Activated gamma-delta T cell (primary cell): ENCODE data around the gene DHX40.
A peak's percentile ranks its signal among the peaks of the same experiment; 100 is the strongest.
"Not testable (repeated sequence)": the region's sequence is repeated elsewhere in the genome, so short reads cannot be mapped to it uniquely, and the experiment has no call there.

Source experiments
- DNase-seq: peaks from one replicate; lab custom pipeline; 2025; lab: John Stamatoyannopoulos, UW
- total RNA-seq, 2 donors: gene quantifications; one replicate each; lab custom pipeline; 2026; lab: John Stamatoyannopoulos, UW

DHX40 gene
- 74.4 to 86.8 reads per million in 2 donors for total RNA-seq

- peak; percentile 73 for DNase-seq
Measured at GRCh38 chr17:59565171-59565958, at the start of gene DHX40. TSS of gene DHX40 (plus strand) at chr17:59565610. CDS start at chr17:59565672, 62 bp downstream.

- no peak for DNase-seq
Measured at GRCh38 chr17:59516451-59516850, 49.0 kb upstream of the DHX40 start.

GRCh38 chr17:59519132-59519531, 46.3 kb upstream of the DHX40 start:
- DNase-seq: no peak

GRCh38 chr17:59520251-59520650, 45.2 kb upstream of the DHX40 start:
- no peak for DNase-seq

GRCh38 chr17:59521465-59522126, 43.8 kb upstream of the DHX40 start:
- DNase-seq: no peak

DNA sequence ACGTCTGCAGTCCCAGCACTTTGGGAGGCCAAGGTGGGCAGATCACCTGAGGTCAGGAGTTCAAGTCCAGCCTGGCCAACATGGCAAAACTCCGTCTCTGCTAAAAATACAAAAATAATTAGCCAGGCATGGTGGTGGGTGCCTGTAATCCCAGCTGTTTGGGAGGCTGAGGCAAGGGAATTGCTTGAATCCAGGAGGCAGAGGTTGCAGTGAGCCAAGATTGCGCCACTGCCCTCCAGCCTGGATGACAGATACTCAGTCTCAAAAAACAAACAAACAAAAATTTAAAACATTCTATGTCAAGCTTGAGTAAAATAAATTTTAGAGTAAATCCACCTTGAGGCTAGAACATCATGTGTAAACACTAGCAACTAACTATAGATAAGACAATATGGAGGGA, 40.5 kb upstream of the DHX40 start:
- DNase-seq: not testable (repeated sequence)

- DNase-seq: no peak
Measured at GRCh38 chr17:59525668-59526067, 39.7 kb upstream of the DHX40 start.

GRCh38 chr17:59526451-59526850, 39.0 kb upstream of the DHX40 start:
- DNase-seq: no peak

DNA sequence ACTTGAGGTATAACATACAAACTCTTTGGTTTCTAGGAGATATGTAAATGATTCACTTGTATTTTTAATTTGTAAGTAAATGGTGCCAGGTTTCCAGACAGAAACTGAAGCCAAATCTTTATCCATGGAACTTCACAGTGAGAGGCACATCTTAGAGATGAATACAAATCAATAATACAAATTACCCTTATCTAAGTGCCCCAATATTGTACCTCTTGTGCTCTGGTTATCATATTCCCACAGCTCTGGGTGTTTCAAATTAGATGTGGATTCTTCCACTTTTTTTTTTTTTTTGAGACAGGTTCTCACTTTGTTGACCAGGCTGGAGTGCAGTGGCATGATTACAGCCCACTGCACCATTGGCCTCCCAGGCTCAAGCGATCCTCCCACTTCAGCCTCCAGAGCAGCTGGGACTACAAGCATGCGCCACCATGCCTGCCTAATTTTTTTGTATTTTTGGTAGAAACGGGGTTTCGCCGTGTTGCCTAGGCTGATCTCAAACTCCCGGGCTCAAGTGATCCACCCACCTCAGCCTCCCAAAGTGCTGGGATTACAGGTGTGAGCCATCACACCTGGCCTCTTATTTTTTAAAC, 38.0 kb upstream of the DHX40 start:
- no peak for DNase-seq

DNA sequence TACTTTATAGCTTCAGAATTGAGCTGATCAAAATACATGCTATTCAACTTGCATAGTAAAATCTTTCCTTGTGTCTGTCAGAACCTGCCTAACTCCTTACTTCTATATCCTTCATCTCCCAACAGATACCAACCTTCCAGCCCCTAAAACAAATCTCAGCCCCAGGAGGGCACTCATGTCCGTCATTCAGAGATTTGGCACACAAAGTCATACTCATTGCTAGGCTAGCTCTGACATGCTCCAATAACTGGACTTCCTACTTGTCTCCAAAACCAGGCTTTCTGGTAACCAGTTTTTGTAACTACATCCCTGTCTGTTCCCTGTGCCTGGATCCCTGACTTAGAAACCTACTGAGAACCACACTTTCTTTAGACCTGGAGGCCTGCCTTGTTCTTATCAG, 37.5 kb upstream of the DHX40 start:
- DNase-seq: no peak

DNA sequence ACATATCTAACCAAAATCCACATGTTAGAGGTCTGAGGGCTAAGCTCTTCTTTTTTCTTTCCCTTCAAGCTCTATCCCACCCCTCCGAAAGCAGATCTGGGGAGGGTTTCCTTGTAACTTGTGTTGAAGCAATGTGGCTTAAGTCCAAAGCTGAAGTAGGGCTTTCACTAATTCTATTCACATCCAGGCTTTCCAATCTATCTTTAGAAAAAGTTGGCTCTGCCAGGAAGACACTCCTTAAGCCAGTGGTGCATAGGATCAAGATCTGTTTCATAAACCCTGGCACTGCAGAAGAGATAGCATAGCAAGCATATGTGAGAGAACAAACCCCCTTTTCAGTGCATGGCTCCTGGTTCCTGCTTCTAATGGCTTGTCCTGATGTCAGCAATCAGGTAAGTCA, 34.9 kb upstream of the DHX40 start:
- no peak for DNase-seq

DNA sequence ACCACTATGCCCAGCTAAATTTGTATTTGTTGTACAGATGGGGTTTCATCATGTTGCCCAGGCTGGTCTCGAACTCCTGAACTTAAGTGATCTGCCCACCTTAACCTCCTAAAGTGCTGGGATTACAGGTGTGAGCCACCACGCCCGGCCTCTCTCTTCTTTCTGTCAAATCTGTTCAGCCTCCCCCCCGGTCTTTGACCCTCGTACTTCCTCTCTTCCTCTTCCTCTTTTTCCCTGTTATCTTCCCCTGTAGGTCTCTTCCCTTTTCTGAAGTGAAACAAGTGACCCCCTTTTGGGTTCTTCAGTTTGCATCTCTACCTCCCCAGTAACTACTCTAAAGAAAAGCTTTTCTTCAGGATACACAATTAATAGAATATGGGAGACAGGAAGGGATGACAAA, 31.7 kb upstream of the DHX40 start:
- no peak for DNase-seq

GRCh38 chr17:59534583-59534982, 30.8 kb upstream of the DHX40 start:
- DNase-seq: no peak

DNA sequence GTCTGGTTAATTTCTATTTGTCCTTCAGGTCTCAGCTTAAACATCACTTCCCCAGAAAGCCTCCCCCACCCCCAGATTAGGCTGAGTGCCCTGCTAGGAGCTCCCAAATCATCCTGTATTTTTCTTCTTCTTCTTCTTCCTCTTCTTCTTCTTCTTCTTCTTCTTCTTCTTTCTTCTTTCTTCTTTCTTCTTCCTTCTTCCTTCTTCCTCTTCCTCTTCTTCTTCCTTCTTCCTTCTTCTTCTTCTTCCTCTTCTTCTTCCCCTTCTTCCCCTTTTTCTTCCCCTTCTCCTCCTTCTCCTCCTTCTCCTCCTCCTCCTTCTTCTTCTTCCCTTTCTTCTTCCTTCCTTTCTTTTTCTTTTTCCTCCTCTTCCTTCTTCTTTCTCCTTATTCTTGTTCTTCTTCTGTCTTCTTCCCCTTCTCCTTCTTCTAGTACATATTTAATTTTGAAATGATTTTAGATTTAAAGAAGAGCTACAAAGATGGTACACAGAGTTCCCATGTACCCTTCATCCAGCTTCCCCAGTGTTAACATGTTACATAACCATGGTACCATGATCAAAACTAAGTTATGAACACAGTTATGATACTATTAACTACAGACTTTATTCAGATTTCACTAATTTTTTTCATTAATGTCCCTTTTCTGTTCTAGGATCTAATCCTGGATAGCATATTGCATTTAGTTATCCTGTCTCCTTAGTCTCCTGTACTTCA, 27.1 kb upstream of the DHX40 start:
- DNase-seq: no peak

DNA sequence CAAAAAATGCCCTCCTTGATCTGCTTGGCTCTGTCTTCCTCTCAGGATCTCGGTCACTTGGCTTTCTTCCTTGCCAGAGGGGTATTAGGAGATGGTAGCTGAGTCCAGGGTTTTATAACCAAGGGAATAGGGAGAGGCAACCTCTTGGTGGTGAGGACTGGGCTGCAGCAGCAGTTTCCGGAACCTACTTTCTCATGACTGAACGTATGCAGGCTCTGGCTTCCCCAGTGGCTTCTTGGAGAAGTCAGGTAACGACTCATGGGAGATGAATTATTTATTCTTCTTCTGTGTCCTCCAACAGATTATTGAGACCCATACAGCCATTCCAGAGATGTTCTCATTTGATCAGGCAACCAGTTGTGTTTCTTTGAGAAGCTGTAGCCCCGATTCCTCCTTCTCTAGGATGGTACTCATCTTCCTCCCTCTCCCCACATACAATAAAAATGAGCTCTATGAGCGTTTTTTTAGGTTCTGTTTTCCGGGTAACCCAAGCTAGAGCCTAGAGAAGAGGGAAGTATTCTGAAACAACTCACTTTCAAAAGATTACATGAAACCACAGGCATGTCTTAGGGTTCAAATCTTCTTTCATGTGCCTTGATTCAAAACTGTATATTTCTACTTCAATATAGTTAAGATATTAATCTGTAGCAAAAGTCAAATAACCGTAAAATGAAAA, 22.3 kb upstream of the DHX40 start:
- no peak for DNase-seq

DNA sequence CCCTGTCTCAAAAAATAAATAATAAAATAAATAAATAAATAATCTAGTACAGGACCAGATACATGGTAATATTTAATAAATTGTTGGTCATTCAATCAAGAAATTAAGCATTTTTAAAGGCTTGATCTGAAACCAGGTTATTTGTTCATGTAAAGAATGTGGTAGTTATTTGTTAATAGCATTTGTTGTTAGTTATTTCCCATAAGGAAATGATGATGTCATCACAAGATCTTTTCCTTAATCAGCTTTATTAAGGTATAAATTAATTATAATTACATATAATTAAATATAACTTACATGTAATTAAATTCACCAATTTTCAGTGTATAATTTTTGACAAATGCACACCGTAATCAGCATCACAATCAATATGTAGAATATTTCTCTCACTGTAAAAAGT, 19.5 kb upstream of the DHX40 start:
- DNase-seq: no peak

DNA sequence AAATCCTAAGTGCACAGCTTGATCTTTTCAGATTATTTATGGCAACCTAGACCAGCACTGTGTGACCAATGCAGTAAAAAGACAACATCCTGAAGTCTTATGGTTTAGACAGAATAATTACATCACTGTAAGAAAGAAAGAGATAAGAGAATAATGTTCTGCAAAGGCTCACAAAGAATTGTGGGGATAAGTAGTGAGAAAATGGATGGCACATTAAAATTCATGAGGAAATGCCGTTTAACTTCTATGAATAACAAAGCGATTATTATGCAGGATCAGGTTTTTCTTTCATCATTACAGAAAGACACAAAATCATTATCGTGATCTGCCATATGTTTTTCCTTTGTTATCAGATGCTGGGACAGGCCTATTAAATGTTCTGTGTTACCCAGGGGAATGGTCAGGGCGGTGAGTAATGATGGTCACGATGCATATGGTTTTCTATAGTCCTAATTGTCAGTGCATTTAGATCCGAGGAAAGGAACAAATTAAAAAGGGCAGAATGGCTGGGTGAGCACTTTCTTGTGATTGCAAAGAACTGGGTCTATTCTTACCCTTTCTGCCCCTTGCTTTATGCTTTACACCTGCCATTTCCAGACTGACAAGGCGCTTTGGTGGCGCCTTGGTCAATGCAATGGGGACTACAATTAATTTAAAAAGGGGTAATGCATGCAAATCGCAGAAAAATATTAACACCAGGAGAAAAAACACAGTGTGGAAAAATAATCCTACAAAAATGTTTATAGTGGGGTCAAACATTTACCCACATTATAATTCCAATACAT, 18.1 kb upstream of the DHX40 start:
- DNase-seq: no peak

DNA sequence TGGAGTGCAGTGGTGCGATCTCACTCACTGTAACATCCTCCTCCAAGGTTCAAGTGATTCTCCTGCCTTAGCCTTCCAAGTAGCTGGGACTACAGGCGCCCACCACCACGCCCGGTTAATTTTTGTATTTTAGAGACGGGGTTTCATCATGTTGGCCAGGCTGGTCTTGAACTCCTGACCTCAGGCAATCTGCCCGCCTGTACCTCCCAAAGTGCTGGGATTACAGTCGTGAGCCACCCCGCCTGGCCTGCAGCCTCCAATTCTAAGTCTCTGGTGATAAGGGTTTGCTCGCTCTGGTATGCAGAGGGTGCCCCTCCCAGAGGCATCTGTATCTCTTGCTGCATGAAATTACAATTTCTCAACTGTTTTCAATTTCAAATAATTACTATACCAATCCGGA, 16.4 kb upstream of the DHX40 start:
- not testable (repeated sequence) for DNase-seq

DNA sequence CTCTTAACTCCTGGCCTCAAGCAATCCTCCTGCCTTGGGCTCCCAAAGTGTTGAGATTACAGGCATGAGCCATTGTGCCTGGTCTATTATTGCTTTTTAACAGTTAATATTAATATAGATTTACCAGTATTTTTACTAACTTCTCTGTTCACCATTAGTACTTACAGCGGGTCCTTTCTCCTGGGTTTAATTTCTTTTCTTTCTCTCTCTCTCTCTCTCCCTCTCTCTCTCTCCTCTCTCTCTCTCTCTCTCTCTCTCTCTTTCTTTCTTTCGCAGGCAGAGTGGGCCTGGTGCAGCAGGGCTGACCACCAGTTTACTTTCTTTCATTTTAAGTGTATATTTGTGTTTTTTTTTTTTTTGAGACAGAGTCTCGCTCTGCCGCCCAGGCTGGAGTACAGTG, 14.7 kb upstream of the DHX40 start:
- DNase-seq: no peak

- no peak for DNase-seq
Measured at GRCh38 chr17:59558039-59558438, 7.4 kb upstream of the DHX40 start.

GRCh38 chr17:59558953-59559352, 6.5 kb upstream of the DHX40 start:
- no peak for DNase-seq
